Prostate gland (tissue), 2 donors: ENCODE measurements around the gene FLT1. TPM values are rescaled to one million over a fixed set of nuclear protein-coding genes. Genes with fewer than 3 reads are reported as not detected.

Experiments used
- DNase-seq: peaks from one replicate; pipeline ENCODE4 v3.0.0-alpha.2; 2019; ENCODE audit warnings: low spot score
- H3K27ac ChIP-seq, 2 donors: fragments of 200-600 bp; sonication (generic); 2 replicates each; pipeline ENCODE4 v1.5.1; 2017 to 2019
- H3K27me3 ChIP-seq: fragments of 200-600 bp; sonication (generic); replicated peaks from 2 replicates; pipeline ENCODE4 v1.5.1; 2019; ENCODE audit not compliant: insufficient read depth
- H3K36me3 ChIP-seq, 2 donors: fragments of 200-600 bp; sonication (generic); 1 replicate in 1 of 2; 2 replicates in 1 of 2; pipeline versions ENCODE4 v1.5.1 to v1.8.1; 2017 to 2019
- H3K4me1 ChIP-seq: fragments of 200-600 bp; sonication (generic); replicated peaks from 2 replicates; pipeline ENCODE4 v1.5.1; 2019
- H3K4me3 ChIP-seq, 2 donors: fragments of 200-600 bp; sonication (generic); 2 replicates each; pipeline ENCODE4 v1.5.1; 2017 to 2019
- H3K9me3 ChIP-seq: fragments of 200-600 bp; sonication (generic); 2 replicates; pipeline ENCODE4 v1.5.1; 2017
- POLR2A ChIP-seq: fragments of 450-650 bp; IDR thresholded peaks from one replicate; pipeline ENCODE4 v1.6.1; 2016; ENCODE audit warnings: antibody characterized with exemption, mild to moderate bottlenecking
- POLR2AphosphoS5 ChIP-seq: sonication (generic); formaldehyde crosslinking; IDR thresholded peaks from one replicate; pipeline ENCODE4 v1.6.1; 2017; ENCODE audit warnings: antibody characterized with exemption
- WGBS: methylation state at CpG from one replicate; pipeline ENCODE4 v1.1.5; 2018; 5-methylcytosine and 5-hydroxymethylcytosine counted together
- intact Hi-C: fragments of 100-400 bp; cut with DNase I; formaldehyde crosslinking; loops from one replicate; pipeline ENCODE4 v1.14.2; 2022
- total RNA-seq, 2 donors: library from RNA; depleted of rRNA; stranded (reverse); fragments of >200 nt; gene quantifications; one replicate each; pipeline ENCODE4 v1.1.0, GENCODE V29; 2016
- TF ChIP-seq, protein P1 (sequence below), 4 experiments: fragments of 200-600 bp in 2 of 4; fragments of 450-650 bp in 2 of 4; sonication (generic) in 2 of 4; IDR thresholded peaks; 1 replicate in 3 of 4; 2 replicates in 1 of 4; pipeline ENCODE4 v1.5.1; 2016 to 2019; ENCODE audit warnings: antibody characterized with exemption in 4 of 4, mild to moderate bottlenecking in 2 of 4, moderate library complexity in 2 of 4

FLT1 gene
- total RNA-seq, 2 donors from 2014 or later: 9.1 to 27.0 TPM

- no peak for TF ChIP-seq POLR2A
- Histone ChIP-seq H3K4me3 (no peak overlapping the region), H3K9me3 (no peaks in the 10 kb centered on the region), H3K27me3 (peaks cover 3% of the 10 kb centered on the region), H3K4me1 (no peaks in the 10 kb centered on the region), H3K27ac (no peak overlapping the region), H3K36me3 (no peaks in the 10 kb centered on the region)
- 67% methylated on average over 3 of the region's 3 CpGs for WGBS
- intact Hi-C loops: no loop called here
- DNase-seq: no peak
Observed at GRCh38 chr13:28528388-28528787, 33.5 kb upstream of the FLT1 start.

- Histone ChIP-seq H3K4me3 (no peak overlapping the region), H3K9me3 (no peaks in the 10 kb centered on the region), H3K27me3 (peaks cover 3% of the 10 kb centered on the region), H3K36me3 (no peaks in the 10 kb centered on the region), H3K4me1 (no peaks in the 10 kb centered on the region), H3K27ac (no peak overlapping the region)
- WGBS: 76% methylated on average over 13 of the region's 13 CpGs
- TF ChIP-seq POLR2AphosphoS5: no peak
- TF ChIP-seq, protein P1, sequence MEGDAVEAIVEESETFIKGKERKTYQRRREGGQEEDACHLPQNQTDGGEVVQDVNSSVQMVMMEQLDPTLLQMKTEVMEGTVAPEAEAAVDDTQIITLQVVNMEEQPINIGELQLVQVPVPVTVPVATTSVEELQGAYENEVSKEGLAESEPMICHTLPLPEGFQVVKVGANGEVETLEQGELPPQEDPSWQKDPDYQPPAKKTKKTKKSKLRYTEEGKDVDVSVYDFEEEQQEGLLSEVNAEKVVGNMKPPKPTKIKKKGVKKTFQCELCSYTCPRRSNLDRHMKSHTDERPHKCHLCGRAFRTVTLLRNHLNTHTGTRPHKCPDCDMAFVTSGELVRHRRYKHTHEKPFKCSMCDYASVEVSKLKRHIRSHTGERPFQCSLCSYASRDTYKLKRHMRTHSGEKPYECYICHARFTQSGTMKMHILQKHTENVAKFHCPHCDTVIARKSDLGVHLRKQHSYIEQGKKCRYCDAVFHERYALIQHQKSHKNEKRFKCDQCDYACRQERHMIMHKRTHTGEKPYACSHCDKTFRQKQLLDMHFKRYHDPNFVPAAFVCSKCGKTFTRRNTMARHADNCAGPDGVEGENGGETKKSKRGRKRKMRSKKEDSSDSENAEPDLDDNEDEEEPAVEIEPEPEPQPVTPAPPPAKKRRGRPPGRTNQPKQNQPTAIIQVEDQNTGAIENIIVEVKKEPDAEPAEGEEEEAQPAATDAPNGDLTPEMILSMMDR (IDR thresholded peaks at IDR 0.05): no peak
- no peak for TF ChIP-seq POLR2A
- DNase-seq: no peak
- intact Hi-C loops: no loop called here
Observed at GRCh38 chr13:28527629-28528028, 32.7 kb upstream of the FLT1 start.

DNA sequence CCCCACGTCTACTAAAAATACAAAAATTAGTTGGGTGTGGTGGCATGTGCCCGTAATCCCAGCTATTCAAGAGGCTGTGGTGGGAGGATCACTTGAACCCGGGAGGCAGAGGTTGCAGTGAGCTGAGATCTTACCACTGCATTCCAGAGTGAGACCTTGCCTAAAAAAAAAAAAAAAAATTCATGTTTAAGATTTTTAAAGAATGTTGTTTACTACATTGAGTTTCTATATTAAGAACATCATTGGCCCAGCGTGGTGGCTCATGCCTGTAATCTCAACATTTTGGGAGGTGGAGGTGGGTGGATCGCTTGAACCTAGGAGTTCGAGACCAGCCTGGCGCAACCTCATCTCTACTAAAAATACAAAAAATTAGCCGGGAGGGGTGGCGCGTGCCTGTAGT lies 31.9 kb upstream of the FLT1 start:
- intact Hi-C loops: no loop called here
- 76% methylated on average over 10 of the region's 10 CpGs for WGBS
- DNase-seq: no peak
- Histone ChIP-seq H3K36me3 (no peaks in the 10 kb centered on the region), H3K9me3 (no peaks in the 10 kb centered on the region), H3K4me3 (no peak overlapping the region), H3K4me1 (no peaks in the 10 kb centered on the region), H3K27me3 (peaks cover 3% of the 10 kb centered on the region), H3K27ac (no peak overlapping the region)
- TF ChIP-seq POLR2A (no peak), POLR2AphosphoS5 (no peak)
- TF ChIP-seq, protein P1 (IDR thresholded peaks at IDR 0.05): no peak

DNA sequence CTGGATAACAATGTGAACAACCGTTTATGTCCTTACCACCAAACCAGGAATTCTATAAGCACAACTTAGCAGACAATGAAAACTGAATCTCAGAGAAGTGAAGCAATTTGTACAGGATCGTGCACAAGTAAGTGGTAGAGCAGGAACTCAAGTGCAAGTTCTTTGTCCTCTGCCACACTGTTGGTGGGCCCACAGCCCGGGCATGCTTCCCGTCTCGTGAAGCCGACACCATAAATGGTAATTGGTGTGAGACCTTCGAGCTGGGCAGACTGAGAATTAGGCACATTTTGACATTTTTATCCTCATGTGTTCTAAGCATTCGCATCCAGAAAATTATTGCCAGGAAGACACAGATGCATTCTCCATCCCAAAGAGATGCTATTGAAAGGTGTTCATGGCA lies 27.9 kb upstream of the FLT1 start:
- no peak overlapping the region for H3K27ac ChIP-seq
- no peaks in the 10 kb centered on the region for H3K27me3 ChIP-seq
- no peaks in the 10 kb centered on the region for H3K9me3 ChIP-seq
- TF ChIP-seq, protein P1 (IDR thresholded peaks at IDR 0.05): no peak
- TF ChIP-seq POLR2A: no peak
- no peak for TF ChIP-seq POLR2AphosphoS5
- H3K36me3 ChIP-seq: no peaks in the 10 kb centered on the region
- 75% methylated on average over 8 of the region's 8 CpGs for WGBS
- no peak overlapping the region for H3K4me3 ChIP-seq
- intact Hi-C loops: no loop called here
- no peaks in the 10 kb centered on the region for H3K4me1 ChIP-seq
- no peak for DNase-seq

DNA sequence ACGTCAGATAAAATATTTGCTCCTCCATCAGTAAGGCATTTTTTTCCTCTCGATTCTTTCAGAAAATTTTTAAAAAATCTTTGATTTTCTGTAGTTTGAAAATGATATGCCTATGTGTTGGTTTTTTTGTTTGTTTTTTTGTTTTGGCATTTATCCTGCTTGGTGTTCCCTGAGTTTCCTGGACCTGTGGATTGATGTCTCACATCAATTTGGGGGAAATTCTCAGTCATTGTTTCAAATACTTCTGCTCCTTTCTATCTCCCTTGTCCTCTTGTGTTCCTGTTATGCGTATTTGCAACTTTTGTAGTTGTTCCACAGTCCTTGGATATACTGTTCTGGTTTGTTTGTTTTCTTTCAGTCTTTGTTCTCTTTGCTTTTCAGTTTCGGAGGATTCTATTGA lies 18.8 kb upstream of the FLT1 start:
- no peaks in the 10 kb centered on the region for H3K9me3 ChIP-seq
- H3K4me1 ChIP-seq: no peaks in the 10 kb centered on the region
- H3K36me3 ChIP-seq: no peaks in the 10 kb centered on the region
- 67% methylated on average over 4 of the region's 4 CpGs for WGBS
- H3K4me3 ChIP-seq: no peak overlapping the region
- no peak for DNase-seq
- no peak overlapping the region for H3K27ac ChIP-seq
- intact Hi-C loops: no loop called here
- TF ChIP-seq POLR2AphosphoS5 (no peak), POLR2A (no peak)
- TF ChIP-seq, protein P1 (IDR thresholded peaks at IDR 0.05): no peak
- H3K27me3 ChIP-seq: no peaks in the 10 kb centered on the region
